Activated T-helper 9 cell treated with anti-CD3 and anti-CD28 coated beads, Interleukin-2, amount 50 U/mL, for 16 hours (primary cell): ENCODE results near the gene PSMC6.

Experiments
- DNase-seq: peaks from one replicate; pipeline ENCODE4 v3.0.0-alpha.2; 2020; ENCODE audit warnings: low read depth

PSMC6 gene

GRCh38 chr14:52706724-52707706 lies at the start of gene PSMC6:
TSS of gene PSMC6 (plus strand) at chr14:52707200. CDS start at chr14:52707220, 20 bp downstream.
- peak; percentile 93 for DNase-seq

DNA sequence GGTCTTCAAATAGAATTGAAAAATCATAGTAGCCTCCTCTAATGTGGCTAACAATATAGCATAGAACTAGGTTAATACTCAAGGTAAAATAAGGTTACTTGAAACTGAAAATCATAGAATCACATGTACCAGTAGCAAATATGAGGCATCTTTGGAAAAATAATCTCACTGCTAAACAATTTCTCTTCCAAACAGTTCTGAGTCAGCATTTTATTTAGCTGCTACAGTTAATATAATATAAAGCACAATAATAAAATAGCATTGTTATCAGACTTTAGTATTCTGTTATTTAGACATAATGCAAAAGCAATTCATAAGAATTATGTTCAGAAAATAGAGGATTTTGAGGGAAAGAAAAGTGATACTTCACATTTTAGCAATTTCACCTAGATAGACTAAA lies 46.7 kb upstream of the PSMC6 start:
- no peak for DNase-seq

DNA sequence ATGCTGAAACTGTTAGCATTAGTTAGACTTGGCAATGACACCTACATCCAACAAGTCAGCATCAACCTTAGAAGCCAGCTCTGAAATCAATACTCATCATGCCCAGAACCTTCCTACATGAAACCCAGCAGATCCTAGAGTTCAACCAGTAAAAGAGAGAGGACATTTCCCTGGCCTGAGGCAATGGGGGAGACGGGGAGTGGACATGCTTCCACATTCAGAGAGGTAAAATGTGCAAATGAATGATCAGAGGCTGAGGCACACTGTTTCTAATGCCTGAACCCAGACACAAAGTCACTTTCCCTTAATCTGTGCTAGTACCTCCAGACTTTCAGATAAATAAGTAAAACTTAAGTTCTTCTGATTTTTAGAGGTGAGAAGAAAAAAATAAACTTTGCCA lies 46.2 kb upstream of the PSMC6 start:
- no peak for DNase-seq

GRCh38 chr14:52661314-52661713 lies 45.7 kb upstream of the PSMC6 start:
- no peak for DNase-seq

DNA sequence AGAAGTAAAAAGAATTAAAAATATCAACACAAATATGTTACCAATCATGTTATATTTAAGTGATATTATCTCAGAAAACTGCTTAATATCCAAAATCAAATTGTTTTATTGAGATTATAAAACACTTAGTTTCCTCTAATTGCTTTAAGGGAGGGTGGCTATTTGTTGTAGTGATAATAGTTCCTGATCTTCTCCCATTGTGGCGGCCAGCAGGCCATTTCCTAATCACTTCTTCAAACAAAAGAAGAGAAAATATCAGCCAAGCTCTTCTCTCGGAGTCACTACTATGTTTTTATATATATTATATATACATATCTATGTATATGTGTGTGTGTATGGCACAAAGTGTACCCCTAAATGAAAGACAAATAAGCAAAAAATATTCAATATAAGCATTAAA lies 43.1 kb upstream of the PSMC6 start:
- DNase-seq: no peak

DNA sequence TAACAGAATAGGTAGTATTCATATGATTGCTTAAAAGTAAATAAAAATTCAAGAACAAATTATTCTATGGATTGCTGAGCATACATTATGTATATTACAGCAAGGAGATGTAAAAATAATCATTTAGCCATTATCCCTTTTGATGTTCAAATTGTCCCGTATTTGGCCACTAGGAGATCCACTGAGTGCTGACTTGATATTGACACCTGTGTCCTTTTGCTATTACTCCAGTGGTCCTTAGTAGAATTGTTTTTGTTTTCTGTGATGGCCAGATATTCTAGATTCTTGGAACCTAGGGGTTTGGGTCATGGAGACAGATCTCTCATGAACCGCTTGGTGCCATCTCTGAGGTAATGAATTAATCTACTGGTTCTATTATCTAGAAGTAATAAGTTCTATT lies 28.4 kb upstream of the PSMC6 start:
- no peak for DNase-seq

DNA sequence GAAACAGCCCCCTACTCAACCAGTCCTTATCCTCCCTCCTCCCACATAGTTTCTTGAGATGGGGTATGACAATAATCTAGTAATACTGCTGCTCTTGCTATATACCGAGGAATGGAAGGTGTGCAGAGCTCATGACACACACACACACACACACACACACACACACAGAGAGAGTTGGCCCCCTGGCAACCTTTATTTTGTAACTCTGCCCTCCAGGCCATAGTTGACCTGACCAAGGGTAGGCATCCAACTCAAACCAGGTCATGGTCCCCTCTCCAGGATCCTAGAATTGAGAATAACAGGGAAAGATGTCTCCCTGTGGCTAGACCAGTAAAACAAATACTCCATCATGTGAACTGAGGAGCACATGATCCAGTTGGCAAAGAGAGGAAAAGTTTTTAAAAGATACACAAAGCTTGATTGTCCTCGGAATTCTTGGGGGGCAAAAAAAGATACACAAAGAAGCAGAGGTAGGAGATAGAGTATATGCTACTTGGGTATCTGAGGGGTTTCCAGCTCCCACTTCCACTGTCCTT lies 22.9 kb upstream of the PSMC6 start:
- DNase-seq: no peak

DNA sequence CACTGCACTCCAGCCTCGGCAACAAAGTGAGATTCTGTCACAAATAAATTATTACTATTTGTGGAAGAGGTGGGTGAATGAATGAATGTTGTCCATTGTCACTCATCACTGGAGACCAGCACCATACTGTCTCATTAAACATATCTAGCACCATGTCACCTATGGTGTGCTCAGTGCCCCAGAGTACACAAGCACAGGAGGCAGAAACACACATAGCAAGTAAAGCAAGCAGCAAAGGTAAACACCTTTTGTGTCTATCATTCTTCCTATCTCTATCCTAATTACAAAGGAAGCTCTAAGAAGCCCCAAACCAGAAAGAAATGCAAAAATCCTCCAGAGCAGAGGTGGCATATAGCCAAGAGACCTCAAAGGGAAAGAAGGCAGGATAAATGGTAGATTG lies 20.8 kb upstream of the PSMC6 start:
- no peak for DNase-seq

DNA sequence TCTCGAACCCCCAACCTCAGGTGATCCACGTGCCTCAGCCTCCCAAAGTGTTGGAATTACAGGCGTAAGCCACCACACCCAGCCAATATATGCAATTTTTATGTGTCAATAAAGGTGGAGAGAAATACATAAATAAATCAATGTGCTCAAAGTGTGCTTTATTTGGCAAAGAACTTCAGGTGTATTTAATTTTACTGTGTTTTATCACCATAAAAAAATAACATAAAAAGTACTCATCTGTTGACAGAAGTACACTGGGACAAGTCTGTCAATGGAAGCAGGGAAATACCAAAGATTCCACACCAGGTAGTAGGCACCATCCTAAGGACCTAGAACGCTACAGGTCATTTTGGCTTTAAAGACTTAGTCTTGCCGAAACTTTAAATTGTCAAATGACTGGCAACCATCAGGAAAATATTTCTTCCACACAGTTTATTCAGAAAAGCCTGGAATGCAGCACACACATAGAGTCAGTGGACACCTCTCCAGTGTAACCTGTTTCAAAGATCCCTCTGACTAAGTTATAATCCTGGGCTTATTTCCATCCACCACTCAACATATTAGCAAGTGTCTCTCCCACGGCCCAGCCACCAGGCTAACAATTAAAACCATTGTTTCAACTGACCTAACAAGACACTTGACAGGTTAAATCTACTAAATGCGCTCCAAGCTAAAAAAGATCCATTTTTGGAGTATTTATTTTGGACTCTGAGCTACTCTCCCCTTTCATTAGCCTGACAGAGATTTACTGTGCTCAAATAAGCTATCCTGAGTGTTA lies 15.8 kb upstream of the PSMC6 start:
- no peak for DNase-seq

DNA sequence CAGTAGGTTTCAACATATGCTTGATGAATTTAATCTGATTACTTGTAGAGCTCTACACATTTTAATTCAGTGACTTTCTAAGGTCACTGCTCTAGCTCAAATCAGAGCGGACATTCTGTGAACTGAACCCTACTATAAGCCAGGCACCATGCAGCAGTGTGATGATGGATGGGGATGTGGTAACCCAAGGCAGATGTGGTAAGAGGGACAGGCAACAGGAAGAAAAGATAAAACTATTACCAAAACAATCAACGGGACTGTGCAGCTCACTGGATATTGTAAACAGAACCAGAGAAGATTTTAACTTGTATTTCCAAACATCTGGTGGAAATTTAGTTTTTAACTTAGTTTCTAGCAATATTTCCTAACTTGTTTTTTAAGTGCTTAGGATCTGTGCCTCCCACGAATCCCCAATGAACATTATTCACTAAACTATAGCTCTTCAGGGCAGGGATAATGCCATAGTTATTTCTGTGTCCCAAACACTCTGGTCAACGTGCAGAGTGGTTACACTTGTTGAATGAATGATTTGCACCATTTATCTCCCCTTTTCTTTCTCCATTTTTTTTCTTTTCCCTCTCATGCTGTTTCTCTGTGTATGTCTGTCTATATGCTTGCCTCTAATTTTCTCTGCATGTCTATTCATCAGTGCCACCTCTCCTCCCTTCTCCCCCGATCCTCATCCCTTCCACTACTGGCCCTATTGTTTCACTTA lies 14.6 kb upstream of the PSMC6 start:
- DNase-seq: no peak

GRCh38 chr14:52693036-52693435 lies 14.0 kb upstream of the PSMC6 start:
- DNase-seq: no peak

GRCh38 chr14:52693532-52693931 lies 13.5 kb upstream of the PSMC6 start:
- DNase-seq: no peak

- peak; percentile 28 for DNase-seq
Observed at GRCh38 chr14:52694761-52695480, 12.1 kb upstream of the PSMC6 start.

DNA sequence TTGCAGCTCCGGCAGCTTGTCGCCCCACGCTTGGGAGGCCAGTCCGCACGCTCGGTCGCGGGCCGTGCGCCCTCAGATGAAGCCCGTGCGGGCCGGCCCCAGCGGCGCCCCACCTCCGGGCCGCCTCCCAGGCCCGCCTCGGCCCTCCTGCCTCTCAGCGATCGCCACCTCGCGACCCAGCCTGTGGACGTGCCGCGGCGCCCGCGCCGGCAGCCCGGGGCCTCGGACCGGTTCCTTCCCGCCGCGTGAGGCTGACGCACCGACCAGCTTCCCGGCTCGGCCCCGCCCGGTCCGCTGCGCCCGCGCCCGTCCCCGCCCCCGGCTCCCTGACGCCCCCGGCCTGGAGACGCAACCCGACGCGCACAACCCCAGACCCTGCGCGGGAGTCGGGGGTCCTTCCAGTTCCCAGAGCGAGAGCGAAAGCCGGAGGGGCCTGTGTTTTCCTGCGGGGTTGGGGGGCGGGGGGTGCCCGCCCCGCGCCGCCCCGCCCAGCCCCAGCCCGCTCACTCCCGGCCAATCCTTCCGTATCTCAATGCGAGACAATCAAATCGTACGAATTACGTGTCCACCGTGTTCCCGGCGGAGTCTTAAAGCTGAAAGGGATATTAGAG lies 11.4 kb upstream of the PSMC6 start, which contains the start of gene ERO1A:
TSS of gene ERO1A (minus strand) at position 78 of the 611 bp plus-strand sequence. CDS start at position 1, 77 bp downstream.
- peak; percentile 53 for DNase-seq

DNA sequence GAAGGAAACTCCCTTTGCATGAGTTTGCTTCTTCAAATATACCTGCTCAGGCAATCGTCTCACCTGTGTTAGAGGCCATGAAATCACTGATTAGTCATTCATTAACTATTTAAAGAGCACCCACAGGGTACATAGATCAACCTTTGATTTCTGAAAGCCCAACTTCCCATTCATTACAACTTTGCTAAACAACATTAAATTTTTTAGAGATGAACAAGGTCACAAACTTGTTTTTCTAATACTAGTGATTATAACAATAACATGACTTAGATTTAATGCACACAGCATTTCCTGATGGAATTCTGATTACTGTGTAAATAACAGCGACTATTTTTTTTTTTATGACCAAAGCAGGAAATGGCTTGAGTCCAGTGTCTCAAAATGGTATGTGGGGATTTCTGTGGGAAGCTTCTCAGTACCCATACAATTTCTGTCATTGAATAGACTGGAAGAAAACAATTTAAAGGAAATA lies 6.3 kb upstream of the PSMC6 start:
- no peak for DNase-seq

GRCh38 chr14:52701223-52701622 lies 5.8 kb upstream of the PSMC6 start:
- DNase-seq: no peak

DNA sequence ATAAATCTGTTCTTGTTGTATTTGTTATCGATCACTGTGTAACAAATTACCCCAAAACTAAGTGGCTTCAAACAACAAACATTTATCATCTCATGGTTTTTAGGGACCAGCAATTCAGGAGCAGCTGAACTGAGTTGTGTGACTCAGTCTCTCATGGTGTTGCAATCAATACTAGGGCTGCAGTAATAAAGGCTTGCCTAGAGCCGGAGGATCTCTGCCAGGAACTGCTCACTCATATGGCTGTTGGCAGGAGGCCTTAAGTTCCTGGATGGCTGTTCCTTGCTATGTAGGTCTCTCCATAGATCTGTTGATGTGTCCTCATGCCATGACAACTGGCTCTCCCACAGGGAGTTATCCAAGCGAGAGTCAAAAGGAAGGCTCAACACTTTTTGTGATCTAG lies 3.8 kb upstream of the PSMC6 start:
- no peak for DNase-seq

DNA sequence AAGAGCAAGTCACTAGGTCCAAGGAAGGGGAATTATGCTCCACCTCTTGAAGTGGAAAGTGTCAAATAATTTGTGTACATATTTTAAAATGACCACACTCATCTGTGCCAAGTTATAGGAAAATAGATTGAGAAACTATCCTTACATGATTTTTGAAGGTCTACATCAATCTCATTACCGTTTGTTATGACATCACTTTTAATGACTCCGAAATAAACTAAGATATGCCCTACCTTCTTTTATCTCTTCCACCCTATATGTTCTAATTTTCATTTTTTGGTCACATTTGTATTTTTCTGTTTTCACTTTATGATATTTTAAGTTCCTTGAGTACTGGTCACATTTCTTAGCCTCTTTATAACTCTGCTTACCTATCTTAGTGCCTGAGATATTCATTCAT lies 3.3 kb upstream of the PSMC6 start:
- no peak for DNase-seq

DNA sequence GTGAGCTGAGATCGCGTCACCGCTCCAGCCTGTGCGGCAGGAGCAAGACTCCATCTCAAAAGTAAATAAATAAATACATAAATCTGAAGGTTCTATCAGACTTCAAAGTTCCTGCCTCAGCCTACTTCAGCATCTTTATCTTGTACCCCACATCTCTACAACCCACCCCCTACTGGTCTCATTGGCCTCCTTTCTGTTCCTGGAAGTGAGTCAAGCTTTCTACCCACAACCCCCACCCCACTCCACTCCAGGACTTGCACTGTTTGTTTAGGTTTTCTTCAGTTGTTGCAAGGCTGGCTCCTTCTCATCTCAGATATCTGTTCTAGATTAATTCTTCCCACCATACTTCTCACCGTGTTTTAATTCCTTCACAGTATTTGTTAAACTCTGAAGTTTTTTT lies 714 bp upstream of the PSMC6 start:
- peak; percentile 18 for DNase-seq

DNA sequence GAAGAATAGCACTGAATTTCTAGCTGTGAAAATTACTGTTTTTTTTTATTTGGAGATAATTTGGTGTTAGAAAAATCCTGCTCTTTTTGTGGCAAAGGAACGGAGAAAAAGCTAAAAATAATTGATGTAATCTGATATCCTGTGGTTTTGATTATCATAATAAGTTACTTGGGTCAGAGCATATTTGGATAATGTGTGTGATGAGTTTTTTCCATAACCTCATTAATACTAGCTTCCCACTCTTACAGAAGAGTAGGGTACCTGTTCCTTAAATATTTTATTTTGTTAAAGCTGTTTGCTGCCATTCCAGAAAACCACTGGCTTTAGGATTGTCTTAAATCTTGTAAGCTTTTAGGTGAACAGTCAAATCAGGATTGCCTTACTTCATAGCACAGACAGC lies 4.7 kb downstream of the PSMC6 start:
- no peak for DNase-seq

GRCh38 chr14:52716155-52716554 lies 9.2 kb downstream of the PSMC6 start:
- DNase-seq: no peak
